Osteocyte (in vitro differentiated cells): ENCODE data around the gene RPL3. TPM values are rescaled to one million over a fixed set of nuclear protein-coding genes. Genes with fewer than 3 reads are reported as not detected.
A peak's percentile ranks its signal among the peaks of the same experiment; 100 is the strongest.

ENCODE experiments used
- DNase-seq: peaks from one replicate; pipeline ENCODE4 v3.0.0; 2021; ENCODE audit warnings: mixed read lengths; ENCODE audit not compliant: unreplicated experiment; ENCODE audit errors: extremely low spot score
- H3K27ac Mint-ChIP-seq: one replicate; pipeline ENCODE4 v1.8.0; 2021; ENCODE audit warnings: mild to moderate bottlenecking, mixed read lengths; ENCODE audit not compliant: unreplicated experiment
- H3K27me3 Mint-ChIP-seq: one replicate; pipeline ENCODE4 v1.8.0; 2021; ENCODE audit warnings: mixed read lengths; ENCODE audit not compliant: unreplicated experiment
- H3K36me3 Mint-ChIP-seq: one replicate; pipeline ENCODE4 v1.8.0; 2021; ENCODE audit warnings: mixed read lengths; ENCODE audit not compliant: unreplicated experiment
- H3K4me1 Mint-ChIP-seq: one replicate; pipeline ENCODE4 v1.8.0; 2021; ENCODE audit warnings: mixed read lengths; ENCODE audit not compliant: unreplicated experiment
- H3K4me3 Mint-ChIP-seq: one replicate; pipeline ENCODE4 v1.8.0; 2021; ENCODE audit warnings: mild to moderate bottlenecking, moderate library complexity, mixed read lengths; ENCODE audit not compliant: unreplicated experiment
- H3K9me3 Mint-ChIP-seq: one replicate; pipeline ENCODE4 v1.8.0; 2021; ENCODE audit warnings: mixed read lengths; ENCODE audit not compliant: unreplicated experiment
- CTCF ChIP-seq: fragments of 200-600 bp; sonication (generic); IDR thresholded peaks from 2 replicates; pipeline ENCODE4 v1.5.0; 2021; ENCODE audit warnings: antibody characterized with exemption, mild to moderate bottlenecking, moderate library complexity
- total RNA-seq: library from RNA; stranded (reverse); gene quantifications from 2 replicates; pipeline ENCODE4 v1.2.1, GENCODE V29; 2021

Gene RPL3
- total RNA-seq, 1 donor from 2014 or later, result 1,792 TPM

- DNase-seq, result no peak
- Mint-ChIP-seq H3K27me3 (no peaks in the 10 kb centered on the region), H3K9me3 (peaks cover 3% of the 10 kb centered on the region)
Observed at GRCh38 chr22:39278040-39278439, 41.4 kb downstream of the RPL3 start.

GRCh38 chr22:39277142-39277607 is 42.2 kb downstream of the RPL3 start:
- Mint-ChIP-seq H3K4me3 (no peak overlapping the region), H3K27ac (no peak overlapping the region), H3K9me3 (peaks cover 3% of the 10 kb centered on the region), H3K36me3 (no peaks in the 10 kb centered on the region), H3K27me3 (no peaks in the 10 kb centered on the region), H3K4me1 (no peaks in the 10 kb centered on the region)
- DNase-seq, result no peak
- no peak for TF ChIP-seq CTCF

More at GRCh38 chr22:39278040-39278439, 41.4 kb downstream of the RPL3 start:
- H3K4me3 Mint-ChIP-seq, result no peak overlapping the region
- H3K27ac Mint-ChIP-seq, result no peak overlapping the region
- no peaks in the 10 kb centered on the region for H3K36me3 Mint-ChIP-seq
- peaks cover 6% of the 10 kb centered on the region for H3K4me1 Mint-ChIP-seq
- no peak for TF ChIP-seq CTCF

GRCh38 chr22:39276440-39277141 is 42.8 kb downstream of the RPL3 start:
- peak overlapping the region; percentile 27 for H3K27ac Mint-ChIP-seq
- TF ChIP-seq CTCF, result no peak

GRCh38 chr22:39275814-39276439 is 43.5 kb downstream of the RPL3 start:
- Mint-ChIP-seq H3K36me3 (peaks cover 2% of the 10 kb centered on the region), H3K9me3 (peaks cover 3% of the 10 kb centered on the region), H3K27me3 (no peaks in the 10 kb centered on the region), H3K4me1 (no peaks in the 10 kb centered on the region), H3K27ac (peak overlapping the region; percentile 27), H3K4me3 (no peak overlapping the region)
- no peak for TF ChIP-seq CTCF
- DNase-seq, result no peak

More at GRCh38 chr22:39276440-39277141, 42.8 kb downstream of the RPL3 start:
- Mint-ChIP-seq H3K27me3 (no peaks in the 10 kb centered on the region), H3K9me3 (peaks cover 3% of the 10 kb centered on the region), H3K4me1 (no peaks in the 10 kb centered on the region), H3K36me3 (no peaks in the 10 kb centered on the region), H3K4me3 (no peak overlapping the region)
- DNase-seq, result no peak
